C4-2B (cell line): Measurements from ENCODE around the gene PTPRN2.
"Not testable (repeated sequence)": the region's sequence is repeated elsewhere in the genome, so short reads cannot be mapped to it uniquely, and the experiment has no call there.

Source experiments
- H3K27ac ChIP-seq: fragments of 450-650 bp; 2 replicates; pipeline ENCODE4 v1.5.1; 2017
- ZFX ChIP-seq: fragments of 450-650 bp; IDR thresholded peaks from 2 replicates; pipeline ENCODE4 v1.6.1; 2017
- TF ChIP-seq, protein P1 (sequence below): fragments of 450-650 bp; conservative IDR thresholded peaks from 2 replicates; pipeline ENCODE4 v1.5.1; 2017; ENCODE audit warnings: mild to moderate bottlenecking

Gene PTPRN2

DNA sequence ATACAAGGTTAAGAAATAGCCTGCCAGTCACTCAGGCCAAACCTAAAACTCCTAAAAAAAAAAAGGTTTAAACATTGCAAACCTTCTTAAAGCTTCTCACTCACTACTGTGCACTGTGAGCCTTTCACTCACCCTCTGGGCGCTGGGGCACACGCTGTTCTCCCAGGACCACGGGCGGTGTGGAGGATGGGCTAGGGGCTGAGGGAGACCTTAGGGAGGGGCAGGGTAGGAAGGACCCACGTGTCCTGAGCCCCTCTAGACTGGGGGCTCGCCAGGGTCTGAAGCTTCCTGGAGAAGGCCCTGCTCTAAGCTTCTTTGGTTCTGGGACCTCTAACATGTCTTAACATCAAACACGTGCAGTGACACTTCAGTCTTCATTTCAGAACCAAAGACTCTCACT, 681.0 kb downstream of the PTPRN2 start:
- H3K27ac ChIP-seq, result no peak overlapping the region
- TF ChIP-seq ZFX, result no peak
- TF ChIP-seq, protein P1, sequence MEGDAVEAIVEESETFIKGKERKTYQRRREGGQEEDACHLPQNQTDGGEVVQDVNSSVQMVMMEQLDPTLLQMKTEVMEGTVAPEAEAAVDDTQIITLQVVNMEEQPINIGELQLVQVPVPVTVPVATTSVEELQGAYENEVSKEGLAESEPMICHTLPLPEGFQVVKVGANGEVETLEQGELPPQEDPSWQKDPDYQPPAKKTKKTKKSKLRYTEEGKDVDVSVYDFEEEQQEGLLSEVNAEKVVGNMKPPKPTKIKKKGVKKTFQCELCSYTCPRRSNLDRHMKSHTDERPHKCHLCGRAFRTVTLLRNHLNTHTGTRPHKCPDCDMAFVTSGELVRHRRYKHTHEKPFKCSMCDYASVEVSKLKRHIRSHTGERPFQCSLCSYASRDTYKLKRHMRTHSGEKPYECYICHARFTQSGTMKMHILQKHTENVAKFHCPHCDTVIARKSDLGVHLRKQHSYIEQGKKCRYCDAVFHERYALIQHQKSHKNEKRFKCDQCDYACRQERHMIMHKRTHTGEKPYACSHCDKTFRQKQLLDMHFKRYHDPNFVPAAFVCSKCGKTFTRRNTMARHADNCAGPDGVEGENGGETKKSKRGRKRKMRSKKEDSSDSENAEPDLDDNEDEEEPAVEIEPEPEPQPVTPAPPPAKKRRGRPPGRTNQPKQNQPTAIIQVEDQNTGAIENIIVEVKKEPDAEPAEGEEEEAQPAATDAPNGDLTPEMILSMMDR, result no peak

DNA sequence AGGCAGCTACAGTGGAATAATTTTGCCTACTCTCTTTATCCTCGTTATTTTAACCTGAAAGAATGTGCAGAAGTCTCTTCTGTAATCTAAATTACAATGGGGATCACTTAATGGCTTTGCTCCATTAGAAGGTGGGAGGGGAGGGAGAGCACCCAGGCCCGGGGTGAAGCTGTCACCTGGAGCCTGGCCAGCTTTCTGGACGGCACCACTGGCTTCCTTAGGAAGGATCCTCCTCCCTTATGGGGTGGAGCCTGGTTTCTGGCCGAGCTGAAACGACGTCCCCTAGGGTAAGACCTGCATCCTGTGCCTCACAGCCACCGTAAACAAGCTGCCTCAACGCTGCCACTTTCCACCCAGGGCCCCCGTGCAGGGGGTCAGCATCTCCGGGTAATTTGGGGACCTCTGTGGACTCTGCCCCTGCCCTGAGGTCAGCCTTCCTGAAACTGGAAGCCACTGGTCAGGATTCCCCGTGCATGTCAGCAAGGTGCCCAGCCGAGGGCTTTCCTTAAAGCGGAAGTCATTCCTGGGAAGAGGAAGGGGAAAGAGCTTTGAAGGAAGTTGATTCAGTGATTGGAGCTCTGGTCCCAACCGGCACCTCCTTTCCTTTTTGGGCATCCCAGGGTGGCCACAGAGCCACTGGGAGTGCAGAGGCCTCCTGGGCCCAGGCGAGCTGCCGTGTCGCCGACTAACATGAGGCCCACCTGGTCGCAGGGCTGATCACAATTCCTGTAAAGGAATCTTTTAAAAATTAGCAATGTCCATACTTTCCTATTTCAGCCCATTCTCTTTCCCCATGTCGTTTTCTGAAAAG, 681.8 kb downstream of the PTPRN2 start:
- no peak overlapping the region for H3K27ac ChIP-seq
- TF ChIP-seq, protein P1, result no peak
- no peak for TF ChIP-seq ZFX

DNA sequence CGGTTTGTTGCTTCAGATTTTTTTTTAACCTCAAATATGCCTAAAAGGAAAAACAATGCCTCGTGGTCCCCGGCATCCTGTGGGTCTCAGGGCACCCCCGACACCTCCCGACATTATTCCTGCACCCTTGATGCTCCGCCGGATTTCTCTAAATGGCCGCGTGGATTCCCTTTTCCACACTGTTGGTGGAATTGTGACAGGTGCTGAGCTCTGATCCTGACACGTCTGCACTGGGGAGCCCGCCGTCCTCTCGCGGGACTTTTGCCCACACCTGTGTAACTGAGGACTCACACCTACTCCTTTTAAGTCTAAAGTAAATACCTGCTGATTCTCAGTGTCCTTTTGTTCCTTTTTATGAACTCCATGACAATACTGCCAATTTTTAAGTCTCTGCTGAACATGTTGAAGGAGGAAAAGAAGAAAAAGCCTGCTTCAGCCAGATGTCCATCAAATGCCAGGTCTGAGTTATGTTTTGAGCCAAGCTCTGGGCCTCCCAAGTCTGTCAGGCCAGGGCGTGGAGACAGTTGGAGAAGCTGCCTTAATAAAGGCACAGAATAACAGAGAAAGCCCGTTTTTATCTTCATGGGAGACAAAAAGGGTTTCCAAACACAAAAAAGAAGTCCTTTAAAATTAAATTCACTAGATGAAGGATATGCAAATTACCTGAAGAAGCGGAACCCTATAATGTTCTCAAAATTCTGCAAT, 682.6 kb downstream of the PTPRN2 start:
- H3K27ac ChIP-seq, result no peak overlapping the region
- no peak for TF ChIP-seq ZFX

DNA sequence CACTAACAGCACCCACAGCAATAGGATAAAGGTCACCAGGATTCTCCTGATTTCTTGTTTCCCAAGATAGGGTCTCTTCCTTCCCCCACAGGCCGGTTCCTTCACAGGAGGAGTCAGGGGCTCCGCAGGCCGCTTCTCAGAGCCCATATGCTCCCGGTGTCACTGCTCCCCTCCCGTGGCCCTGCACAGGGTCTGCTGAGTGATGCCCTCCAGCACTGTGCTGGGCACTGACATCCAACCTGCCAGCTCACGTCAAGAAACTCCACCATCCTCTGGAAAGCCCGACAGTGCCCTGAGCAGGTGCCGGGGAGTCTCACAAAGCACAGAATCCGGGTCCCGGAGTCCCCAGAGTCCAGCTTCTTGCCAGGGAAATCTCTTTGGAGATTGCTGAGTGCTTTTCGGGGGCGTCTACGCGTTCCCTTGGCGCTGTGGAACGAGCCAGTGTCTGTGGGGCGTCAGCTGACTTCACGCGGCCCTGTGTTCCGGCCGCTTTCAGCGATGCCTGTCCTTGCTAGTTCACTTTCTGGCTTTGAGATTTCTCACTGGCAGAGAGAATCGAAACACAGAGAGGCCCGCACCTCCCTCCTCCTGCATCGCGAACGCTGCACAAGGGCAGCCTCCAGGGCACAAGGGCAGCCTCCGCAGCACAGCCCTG, 683.3 kb downstream of the PTPRN2 start:
- no peak for TF ChIP-seq ZFX
- TF ChIP-seq, protein P1, result no peak
- no peak overlapping the region for H3K27ac ChIP-seq

DNA sequence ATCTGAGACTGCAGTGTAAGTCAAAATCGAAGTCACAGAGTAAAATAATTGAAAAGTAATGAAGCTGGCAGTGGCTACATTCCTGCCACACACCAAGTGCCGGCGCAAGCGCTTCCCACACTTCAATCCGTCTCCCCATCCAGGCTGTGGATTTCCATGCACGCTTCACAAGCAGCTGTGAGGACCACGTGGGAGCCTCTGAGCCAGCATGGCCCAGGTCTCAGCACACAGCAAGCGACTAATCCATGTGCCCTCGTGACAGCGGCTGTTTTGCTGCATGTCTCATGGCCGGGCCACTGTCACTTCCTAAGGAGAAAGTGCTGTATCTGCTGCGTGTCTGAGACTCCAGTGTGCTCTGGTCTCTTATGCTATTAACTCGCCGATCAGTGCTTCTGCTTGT, 683.9 kb downstream of the PTPRN2 start:
- TF ChIP-seq, protein P1, result no peak
- no peak for TF ChIP-seq ZFX
- no peak overlapping the region for H3K27ac ChIP-seq

DNA sequence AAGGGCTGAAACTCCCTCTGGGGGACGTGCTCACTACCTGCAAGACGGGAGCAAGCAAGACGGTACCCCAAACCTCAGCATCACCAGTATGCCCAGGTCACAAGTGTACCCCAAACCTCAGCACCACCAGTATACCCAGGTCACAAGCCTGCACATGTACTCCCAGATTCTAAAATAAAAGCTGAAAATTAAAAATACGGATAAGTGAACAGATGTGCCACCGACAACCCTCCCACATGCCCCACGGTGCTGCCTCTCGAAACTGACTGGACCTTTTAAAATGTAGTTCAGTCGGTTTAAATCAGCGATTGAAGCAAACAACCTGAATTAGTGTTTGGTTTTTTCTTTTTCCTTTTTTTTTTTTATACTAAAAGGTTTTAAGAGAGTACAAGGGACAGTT, 684.3 kb downstream of the PTPRN2 start:
- TF ChIP-seq, protein P1, result no peak
- no peak for TF ChIP-seq ZFX
- no peak overlapping the region for H3K27ac ChIP-seq

DNA sequence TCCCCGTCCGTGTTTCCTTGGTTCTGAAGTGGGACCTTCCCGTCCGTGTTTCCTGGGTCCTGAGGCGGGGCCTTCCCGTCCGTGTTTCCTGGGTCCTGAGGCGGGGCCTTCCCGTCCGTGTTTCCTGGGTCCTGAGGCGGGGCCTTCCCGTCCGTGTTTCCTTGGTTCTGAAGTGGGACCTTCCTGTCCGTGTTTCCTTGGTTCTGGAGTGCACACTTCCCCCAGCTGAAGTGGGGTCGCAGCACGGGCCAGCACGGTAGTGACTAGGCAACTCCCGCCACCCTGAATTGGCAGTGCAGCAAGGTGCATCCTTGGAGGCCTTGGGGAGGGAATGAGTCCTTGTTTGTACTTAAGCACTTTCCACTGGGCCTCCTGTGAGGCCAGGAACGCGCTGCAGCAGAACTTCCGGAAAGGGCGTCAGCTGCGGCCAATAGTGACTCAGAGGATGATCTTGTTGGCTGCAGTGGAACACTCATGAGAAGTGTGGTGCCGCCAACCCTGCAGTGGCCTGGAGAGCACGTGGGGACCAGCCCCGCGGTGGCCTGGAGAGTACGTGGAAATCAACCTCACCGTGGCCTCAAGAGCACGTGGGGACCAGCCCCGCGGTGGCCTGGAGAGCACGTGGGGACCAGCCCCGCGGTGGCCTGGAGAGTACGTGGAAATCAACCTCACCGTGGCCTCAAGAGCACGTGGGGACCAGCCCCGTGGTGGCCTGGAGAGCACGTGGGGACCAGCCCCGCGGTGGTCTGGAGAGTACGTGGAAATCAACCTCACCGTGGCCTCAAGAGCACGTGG, 685.6 kb downstream of the PTPRN2 start:
- H3K27ac ChIP-seq, result not testable (repeated sequence)

DNA sequence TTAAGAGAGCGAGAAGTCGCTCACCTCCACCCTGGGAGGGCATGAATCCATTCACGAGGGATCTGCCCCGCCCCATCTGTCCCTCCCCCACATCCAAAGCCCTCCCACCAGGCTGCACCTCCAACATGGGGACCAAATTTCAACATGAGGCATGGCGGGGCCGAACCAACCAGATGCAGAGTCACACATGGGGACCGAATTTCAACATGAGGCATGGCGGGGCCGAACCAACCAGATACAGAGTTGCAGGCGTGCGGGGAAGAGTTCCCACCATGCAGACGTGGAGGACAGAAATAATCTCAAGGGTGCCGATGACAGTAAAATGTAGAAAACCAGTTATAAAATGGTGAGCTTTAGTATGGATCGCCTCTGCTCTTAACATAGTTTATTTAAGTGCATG, 686.5 kb downstream of the PTPRN2 start:
- H3K27ac ChIP-seq, result no peak overlapping the region
- TF ChIP-seq ZFX, result no peak
- TF ChIP-seq, protein P1, result no peak
